ENCODE data around the gene CCL23.
"Not testable (repeated sequence)": the region's sequence is repeated elsewhere in the genome, so short reads cannot be mapped to it uniquely, and the experiment has no call there.

Gene CCL23

GRCh38 chr17:36019423-36019822, 1.7 kb upstream of the CCL23 start:
- Histone ChIP-seq H3K9ac (ENCODE audit: low read length) (no peak overlapping the region), H3F3A (ENCODE audit: insufficient read depth) (no peaks in the 10 kb centered on the region), H3K9me2 (replicated peaks; ENCODE audit: insufficient read depth, low read length) (no peaks in the 10 kb centered on the region), H3K4me3 (ENCODE audit: insufficient read depth, low read length, poor library complexity, severe bottlenecking) (no peak overlapping the region), H3K4me2 (ENCODE audit: low read depth, low read length, poor library complexity, severe bottlenecking) (no peak overlapping the region), H3K36me3 (ENCODE audit: low read length) (no peaks in the 10 kb centered on the region), H4K20me1 (ENCODE audit: low read depth, low read length) (no peaks in the 10 kb centered on the region), H2AFZ (ENCODE audit: low read depth, low read length, severe bottlenecking) (no peak overlapping the region), H3K27ac (ENCODE audit: low read depth, low read length) (no peak overlapping the region), H3K9me3 (ENCODE audit: insufficient read depth, low read length) (no peaks in the 10 kb centered on the region), H3K27me3 (ENCODE audit: low read length) (no peaks in the 10 kb centered on the region), H3K79me2 (ENCODE audit: insufficient read depth, low read length) (no peaks in the 10 kb centered on the region)
- no peak for TF ChIP-seq EZH2phosphoT487 (conservative IDR thresholded peaks at IDR 0.05; ENCODE audit: low read length)
- no peak for TF ChIP-seq CTCF (IDR thresholded peaks at IDR 0.05; ENCODE audit: insufficient read depth, low read length, poor library complexity, severe bottlenecking)

- H3K9me3 ChIP-seq (ENCODE audit: insufficient read depth, low read length): no peaks in the 10 kb centered on the region
- H3K36me3 ChIP-seq (ENCODE audit: low read length): no peaks in the 10 kb centered on the region
- no peak overlapping the region for H3K4me3 ChIP-seq (ENCODE audit: insufficient read depth, low read length, poor library complexity, severe bottlenecking)
- no peak overlapping the region for H3K9ac ChIP-seq (ENCODE audit: low read length)
- H3K27me3 ChIP-seq (ENCODE audit: low read length): no peaks in the 10 kb centered on the region
- H3K27ac ChIP-seq (ENCODE audit: low read depth, low read length): no peak overlapping the region
- H3K9me2 ChIP-seq (replicated peaks; ENCODE audit: insufficient read depth, low read length): no peaks in the 10 kb centered on the region
- no peak overlapping the region for H3K4me2 ChIP-seq (ENCODE audit: low read depth, low read length, poor library complexity, severe bottlenecking)
- H2AFZ ChIP-seq (ENCODE audit: low read depth, low read length, severe bottlenecking): no peak overlapping the region
- H3K79me2 ChIP-seq (ENCODE audit: insufficient read depth, low read length): no peaks in the 10 kb centered on the region
- H3F3A ChIP-seq (ENCODE audit: insufficient read depth): no peaks in the 10 kb centered on the region
- TF ChIP-seq CTCF (IDR thresholded peaks at IDR 0.05; ENCODE audit: insufficient read depth, low read length, poor library complexity, severe bottlenecking): no peak
- no peak for TF ChIP-seq EZH2phosphoT487 (conservative IDR thresholded peaks at IDR 0.05; ENCODE audit: low read length)
- H4K20me1 ChIP-seq (ENCODE audit: low read depth, low read length): no peaks in the 10 kb centered on the region
These were observed 1.2 kb downstream of the CCL23 start for GRCh38 chr17:36016555-36016954.

- not testable (repeated sequence) for H4K20me1 ChIP-seq (ENCODE audit: low read depth, low read length); H3K27ac ChIP-seq (ENCODE audit: low read depth, low read length); H3K4me2 ChIP-seq (ENCODE audit: low read depth, low read length, poor library complexity, severe bottlenecking); H2AFZ ChIP-seq (ENCODE audit: low read depth, low read length, severe bottlenecking); H3F3A ChIP-seq (ENCODE audit: insufficient read depth); H3K79me2 ChIP-seq (ENCODE audit: insufficient read depth, low read length); H3K36me3 ChIP-seq (ENCODE audit: low read length); H3K9me2 ChIP-seq (replicated peaks; ENCODE audit: insufficient read depth, low read length); H3K4me3 ChIP-seq (ENCODE audit: insufficient read depth, low read length, poor library complexity, severe bottlenecking); H3K27me3 ChIP-seq (ENCODE audit: low read length); H3K9ac ChIP-seq (ENCODE audit: low read length); H3K9me3 ChIP-seq (ENCODE audit: insufficient read depth, low read length)
These were observed 1.9 kb downstream of the CCL23 start for GRCh38 chr17:36015895-36016294.

GRCh38 chr17:36014946-36015345, 2.8 kb downstream of the CCL23 start:
- Histone ChIP-seq H4K20me1 (ENCODE audit: low read depth, low read length) (no peaks in the 10 kb centered on the region), H3K4me3 (ENCODE audit: insufficient read depth, low read length, poor library complexity, severe bottlenecking) (no peak overlapping the region), H3K9ac (ENCODE audit: low read length) (no peak overlapping the region), H3K9me3 (ENCODE audit: insufficient read depth, low read length) (0 out of 2 replicates have a peak, but pooled peaks cover 1% of the 10 kb centered on the region), H3K27ac (ENCODE audit: low read depth, low read length) (no peak overlapping the region), H3K79me2 (ENCODE audit: insufficient read depth, low read length) (no peaks in the 10 kb centered on the region), H2AFZ (ENCODE audit: low read depth, low read length, severe bottlenecking) (no peak overlapping the region), H3F3A (ENCODE audit: insufficient read depth) (no peaks in the 10 kb centered on the region), H3K9me2 (replicated peaks; ENCODE audit: insufficient read depth, low read length) (no peaks in the 10 kb centered on the region), H3K27me3 (ENCODE audit: low read length) (no peaks in the 10 kb centered on the region), H3K4me2 (ENCODE audit: low read depth, low read length, poor library complexity, severe bottlenecking) (no peak overlapping the region), H3K36me3 (ENCODE audit: low read length) (no peaks in the 10 kb centered on the region)
- TF ChIP-seq CTCF (IDR thresholded peaks at IDR 0.05; ENCODE audit: insufficient read depth, low read length, poor library complexity, severe bottlenecking) (no peak), EZH2phosphoT487 (conservative IDR thresholded peaks at IDR 0.05; ENCODE audit: low read length) (no peak)
